A204.1 (cell line): ENCODE data around the gene ZC3HAV1.
"Not testable (repeated sequence)": the region's sequence is repeated elsewhere in the genome, so short reads cannot be mapped to it uniquely, and the experiment has no call there.

ENCODE experiments used
- FAIRE-seq: peaks from 2 replicates; lab custom pipeline; 2012; peaks lifted over from hg19 to GRCh38; lab: Jason Lieb, UNC

Gene ZC3HAV1

DNA sequence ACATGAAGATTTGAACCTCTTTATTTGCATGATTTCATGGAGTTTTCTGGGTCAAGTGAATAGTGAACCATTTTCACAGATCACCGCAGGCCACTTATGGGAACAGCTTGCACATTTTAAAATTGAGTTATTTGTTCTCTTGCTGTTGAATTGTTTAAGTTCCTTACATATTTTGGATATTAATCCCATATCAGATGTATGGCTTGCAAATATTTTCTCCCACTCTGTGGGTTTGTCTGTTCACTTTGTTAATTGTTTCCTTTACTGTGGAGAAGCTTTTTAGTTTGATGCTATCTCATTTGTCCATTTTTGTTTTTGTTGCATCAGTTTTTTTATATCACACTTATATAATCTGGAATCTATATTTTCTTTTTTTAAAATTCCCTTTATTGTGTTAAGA is 59.6 kb downstream of the ZC3HAV1 start:
- no peak for FAIRE-seq

DNA sequence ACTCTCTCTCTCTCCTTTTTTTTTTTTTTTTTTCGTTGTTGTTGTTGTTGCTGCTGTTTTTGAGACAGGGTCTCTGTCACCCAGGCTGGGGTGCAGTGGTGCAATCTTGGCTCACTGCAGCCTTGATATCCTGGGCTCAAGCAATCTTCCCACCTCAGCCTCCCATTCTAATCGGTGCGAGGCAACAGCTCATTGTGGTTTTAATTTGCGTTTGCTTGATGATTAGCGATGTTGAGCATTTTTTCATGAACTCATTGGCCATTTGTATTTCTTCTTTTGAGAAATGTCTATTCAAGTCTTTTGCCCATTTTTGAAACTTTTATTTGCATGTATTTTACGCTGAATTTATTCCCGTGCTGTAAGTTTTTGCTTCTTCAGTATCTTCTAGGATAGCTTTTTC is 60.4 kb downstream of the ZC3HAV1 start:
- FAIRE-seq = no peak

DNA sequence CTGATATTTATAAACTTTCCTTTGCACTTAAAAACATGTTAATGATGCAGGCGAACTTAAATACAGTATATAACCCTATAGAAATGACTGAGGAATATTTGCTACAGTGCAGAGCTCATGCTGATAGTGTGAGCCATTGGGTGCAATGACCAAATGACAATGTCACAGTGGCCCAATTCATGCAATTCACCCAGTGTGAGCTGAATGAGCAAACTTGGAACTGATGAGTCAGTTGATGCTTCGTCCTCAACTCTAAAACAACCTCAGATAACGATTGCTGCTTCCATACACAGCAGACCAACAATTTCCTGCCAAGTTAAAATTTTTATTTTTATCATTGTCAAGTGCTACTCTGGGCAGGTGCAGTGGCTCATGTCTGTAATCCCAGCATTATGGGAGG is 61.5 kb downstream of the ZC3HAV1 start:
- no peak for FAIRE-seq

DNA sequence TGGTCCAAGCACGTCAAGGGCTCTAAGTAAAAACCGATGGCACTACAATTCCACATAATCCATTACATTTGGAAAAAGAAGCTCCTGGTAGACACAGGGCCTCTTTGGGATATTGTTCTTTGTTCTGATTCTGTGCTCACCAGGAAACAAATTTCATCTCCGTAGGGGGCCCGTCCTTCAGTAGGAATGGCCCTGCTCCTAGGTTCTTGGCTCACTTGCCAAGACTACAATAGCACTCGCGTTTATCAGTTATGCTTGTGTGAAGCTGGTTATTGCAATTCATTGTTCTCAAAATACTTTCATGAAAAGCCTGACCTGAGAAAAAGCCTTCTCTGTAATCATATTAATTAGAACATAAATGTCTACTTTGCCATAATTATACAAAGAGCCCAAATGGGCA is 63.4 kb downstream of the ZC3HAV1 start:
- FAIRE-seq = no peak

DNA sequence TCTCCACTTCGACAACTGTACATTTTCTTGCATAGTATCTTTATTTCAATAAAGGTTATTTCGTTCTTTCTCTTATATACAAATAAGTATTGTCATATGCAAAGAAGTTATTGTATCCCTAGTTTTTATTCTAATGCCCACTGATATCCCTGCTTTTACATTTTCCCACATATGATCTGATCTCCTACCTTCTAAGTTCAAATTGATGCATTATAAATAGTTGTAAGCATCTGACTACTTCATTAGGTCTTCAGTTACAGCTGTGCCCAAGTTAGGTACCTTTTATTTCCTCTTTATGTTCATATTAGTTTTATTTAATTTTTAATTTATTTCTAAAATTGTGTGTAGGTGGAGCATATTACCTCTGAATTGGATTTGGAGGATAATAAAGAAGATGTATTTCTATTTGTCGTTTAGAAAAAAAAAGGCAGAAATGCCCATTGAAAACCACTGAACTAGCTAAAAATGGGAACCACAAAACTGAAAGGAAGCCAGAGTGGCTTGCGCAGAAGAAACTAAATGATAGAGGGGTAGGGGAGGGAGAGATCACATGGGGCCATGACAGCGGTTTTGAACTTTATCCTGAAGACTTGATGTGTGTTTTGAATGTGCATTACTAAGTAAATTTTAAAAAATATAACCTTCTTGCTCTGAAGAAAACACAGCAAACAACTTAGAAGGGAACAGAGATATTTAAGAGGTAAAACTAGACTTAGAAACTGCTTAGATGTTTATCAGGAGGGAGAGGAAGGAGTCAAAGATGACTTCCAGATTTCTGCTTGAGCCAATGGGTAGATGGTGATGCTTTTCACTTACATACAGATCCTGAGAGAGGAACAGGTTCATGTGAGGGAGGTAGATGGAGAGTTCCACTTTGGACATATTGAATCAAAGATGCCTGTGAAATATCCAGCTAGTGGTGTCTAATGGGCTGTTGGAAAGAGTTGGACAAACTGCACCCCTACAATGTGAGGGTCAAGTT is 64.4 kb downstream of the ZC3HAV1 start:
- no peak for FAIRE-seq

DNA sequence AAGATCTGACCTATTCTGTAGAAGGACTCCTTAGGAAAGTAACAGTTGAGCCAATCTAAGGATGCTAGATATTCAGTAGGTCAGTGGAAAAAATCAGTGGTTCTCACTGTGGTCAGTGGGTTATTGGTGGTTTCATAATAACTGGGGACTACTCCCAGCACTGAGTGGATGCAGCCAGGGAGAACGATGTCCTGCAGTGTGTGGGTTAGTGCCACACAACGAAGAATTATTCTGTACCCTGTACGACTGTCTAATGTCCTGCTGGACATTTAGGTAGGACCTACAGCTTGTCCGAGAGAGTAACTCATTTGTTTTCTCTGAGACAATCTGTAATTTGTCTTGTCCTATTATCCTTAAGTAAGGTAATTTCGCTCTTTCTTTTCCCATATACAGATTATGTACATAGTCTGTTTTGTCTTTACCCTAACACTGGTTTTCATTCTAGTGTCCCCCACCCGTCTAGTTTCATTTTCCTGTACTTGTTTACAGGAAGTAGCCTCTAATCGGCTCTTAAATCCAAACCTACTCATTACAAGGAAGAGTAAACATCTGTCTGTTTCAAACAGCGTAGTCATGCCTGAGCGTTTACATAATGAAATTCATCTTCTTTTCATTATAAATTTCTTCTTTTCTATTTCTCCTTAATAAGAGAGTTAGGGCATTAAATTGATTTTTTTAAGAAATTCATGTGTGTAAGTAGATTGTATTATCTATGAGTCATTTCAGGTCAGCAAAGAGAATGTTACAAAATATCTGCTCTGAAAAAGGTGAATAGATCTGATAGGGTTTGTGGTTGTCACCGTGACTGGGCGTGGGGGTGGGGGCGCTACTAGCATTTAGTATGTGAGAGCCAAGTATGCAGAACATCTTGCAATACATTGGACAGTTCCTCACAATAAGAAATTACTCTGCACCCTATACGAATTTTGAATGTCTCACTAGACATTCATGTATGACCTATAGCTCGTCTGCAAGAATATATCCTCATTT is 65.4 kb downstream of the ZC3HAV1 start:
- FAIRE-seq = no peak

DNA sequence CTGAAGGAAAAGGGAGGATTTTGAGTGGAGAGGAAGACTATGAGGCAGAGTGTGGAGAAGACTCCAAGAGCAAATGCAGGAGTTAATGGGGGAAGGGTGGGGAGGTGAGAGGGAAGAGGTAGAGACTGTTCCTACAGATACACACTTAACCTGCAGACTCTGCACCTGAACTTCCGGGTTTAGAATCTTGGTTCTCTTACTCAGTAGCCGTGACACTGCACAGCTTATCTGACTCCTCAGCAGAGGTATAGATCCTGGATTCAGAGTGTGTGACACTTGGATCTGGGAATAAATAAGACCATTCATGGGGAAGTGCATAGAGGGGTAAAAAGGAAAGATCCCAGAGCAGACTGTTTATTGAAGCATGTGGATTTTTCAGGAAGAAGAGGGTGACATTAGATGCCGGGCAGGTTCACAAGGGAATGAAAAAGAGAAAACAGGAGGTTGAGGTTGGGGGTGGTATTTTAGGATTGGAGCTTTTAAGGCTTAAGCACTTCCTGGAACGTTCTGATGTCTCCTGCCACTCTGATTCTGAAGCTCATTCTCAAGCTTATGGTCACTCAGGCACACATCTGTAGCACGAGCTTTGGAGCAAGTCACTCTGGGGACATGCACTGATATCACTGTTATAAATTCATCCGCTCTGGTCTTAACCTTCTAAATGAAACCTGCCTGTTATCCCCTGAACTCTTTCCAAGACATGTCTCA is 68.0 kb downstream of the ZC3HAV1 start:
- FAIRE-seq = no peak

DNA sequence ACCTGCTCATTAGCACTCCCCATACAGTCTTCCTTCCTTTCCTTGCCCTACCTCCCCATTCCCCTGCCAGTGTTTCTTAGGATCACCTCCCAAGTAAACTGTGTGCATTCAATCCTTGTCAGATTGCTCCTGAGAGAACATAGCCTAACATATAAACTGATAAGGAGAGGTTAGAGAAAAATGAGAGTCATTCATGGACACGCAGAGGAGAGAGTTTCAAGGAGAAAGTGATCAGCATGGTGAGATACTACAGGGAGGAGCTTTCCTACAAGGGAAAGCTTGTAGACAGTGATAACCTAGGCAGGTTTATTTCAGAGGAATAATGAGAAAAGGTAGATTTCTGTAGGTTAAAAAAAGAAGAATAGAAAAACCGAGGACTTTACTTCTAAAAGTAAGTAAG is 70.8 kb downstream of the ZC3HAV1 start:
- FAIRE-seq = no peak

DNA sequence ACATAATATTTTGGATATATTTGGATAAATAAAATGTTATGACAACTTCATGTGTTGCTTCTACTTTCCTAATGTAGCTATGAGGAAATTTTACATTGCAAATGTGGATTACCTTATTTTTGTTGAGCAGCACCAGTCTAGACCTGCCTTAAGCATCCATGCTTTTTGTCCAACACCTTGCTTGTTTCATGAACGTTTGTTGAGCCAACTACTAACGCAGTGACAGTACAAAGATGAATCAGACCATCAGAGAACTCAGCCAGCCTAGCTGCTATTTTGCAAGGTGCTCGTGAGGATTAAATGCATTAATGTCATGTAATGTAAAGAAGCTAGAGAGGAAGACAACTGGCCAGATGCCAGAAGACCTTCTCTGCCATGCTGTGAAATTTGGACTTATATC is 72.6 kb downstream of the ZC3HAV1 start:
- FAIRE-seq = no peak

DNA sequence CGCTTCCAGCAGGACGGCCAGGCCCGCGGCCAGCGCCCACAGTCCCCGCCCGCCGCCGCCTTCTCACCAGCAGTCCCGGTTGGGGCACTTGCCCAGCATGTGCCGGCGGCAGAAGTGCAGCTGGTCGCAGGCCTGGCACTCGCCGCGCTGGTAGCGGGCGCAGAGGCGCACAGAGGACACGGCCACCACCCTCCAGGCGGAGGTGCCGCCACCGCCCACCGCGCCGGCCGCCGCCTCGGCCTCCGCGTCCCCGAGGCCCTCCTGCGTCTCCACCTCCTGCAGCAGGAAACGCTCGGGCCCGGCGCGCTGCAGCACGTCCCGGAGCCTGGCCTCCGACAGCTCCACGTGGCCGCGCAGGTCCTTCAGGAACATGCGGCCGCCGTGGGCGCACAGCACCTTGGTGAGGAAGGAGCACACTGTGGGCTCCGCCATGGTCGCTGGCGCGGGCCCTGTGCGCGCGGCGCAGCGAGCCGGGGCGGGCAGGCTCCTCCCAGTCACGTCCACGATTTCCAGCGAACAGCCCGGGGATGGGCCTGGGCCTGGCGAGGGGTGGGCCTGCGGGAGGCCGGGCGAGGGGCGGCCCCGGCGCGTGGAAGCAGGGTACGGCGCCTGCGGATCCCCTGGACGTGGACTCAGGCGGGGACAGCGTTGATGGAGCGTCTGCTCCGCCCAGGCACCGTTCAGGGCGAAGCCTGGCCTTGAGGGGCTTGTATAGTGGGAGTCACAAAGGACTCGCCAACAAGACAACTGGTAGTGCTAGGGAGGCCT is 73.8 kb downstream of the ZC3HAV1 start, which contains the start of gene ZC3HAV1L:
ZC3HAV1L (minus strand) TSS at position 457 of the 768 bp plus-strand sequence; CDS start at position 432, 25 bp downstream.
- no peak for FAIRE-seq

DNA sequence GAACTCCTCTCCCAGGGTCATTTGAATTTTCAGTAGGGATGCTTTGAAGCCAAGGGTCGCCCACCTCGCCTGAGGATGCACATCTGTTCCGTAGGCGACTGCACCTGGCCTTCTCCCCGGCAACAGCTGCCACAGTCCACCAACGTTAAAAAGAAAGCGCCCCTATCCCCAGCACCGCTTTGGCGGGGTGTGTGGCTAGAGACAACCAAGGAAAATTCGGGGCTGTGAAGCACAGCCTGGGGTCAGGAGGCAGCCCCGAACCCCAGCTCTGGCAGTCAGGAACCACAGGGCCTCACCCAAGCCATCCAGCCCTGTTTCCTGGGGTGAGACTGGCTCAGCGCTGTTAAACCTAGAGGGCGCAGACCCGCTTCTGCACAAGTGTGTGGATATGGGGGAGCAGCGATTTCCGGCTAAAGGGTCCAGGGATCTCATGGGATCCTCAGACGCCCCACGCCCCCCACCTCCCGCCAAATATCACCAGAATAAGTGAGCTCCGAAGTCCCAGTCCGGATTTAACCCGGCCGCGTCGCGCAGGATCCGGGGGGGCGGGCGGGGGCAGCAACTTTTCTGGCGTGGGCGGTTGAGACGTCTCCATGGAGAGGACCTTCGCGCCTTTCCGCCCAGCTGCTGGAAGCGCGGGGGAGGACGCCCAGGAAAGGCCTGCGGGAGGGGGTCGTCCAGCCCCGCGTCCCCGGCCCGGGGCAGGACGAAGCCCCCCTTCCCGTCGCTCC is 74.5 kb downstream of the ZC3HAV1 start:
- no peak for FAIRE-seq

DNA sequence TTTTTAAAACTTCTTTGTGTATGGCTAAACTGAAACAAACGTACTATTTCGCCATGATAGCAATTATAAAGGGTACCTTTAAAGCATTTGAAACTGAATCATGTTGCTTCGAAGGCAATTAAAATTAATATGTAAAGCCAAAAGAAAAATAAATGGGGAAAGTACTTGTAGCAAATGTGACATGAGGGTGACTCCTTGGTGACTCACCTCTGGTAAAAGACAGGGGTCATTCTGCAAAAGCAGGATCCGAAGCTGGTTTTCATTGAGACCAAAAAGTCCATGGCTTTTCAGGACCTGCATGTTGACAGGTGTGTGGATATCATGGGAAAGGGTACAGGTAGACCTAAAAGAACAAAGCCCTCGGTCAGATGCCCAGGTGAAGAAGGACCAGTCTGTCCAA is 75.2 kb downstream of the ZC3HAV1 start:
- no peak for FAIRE-seq

DNA sequence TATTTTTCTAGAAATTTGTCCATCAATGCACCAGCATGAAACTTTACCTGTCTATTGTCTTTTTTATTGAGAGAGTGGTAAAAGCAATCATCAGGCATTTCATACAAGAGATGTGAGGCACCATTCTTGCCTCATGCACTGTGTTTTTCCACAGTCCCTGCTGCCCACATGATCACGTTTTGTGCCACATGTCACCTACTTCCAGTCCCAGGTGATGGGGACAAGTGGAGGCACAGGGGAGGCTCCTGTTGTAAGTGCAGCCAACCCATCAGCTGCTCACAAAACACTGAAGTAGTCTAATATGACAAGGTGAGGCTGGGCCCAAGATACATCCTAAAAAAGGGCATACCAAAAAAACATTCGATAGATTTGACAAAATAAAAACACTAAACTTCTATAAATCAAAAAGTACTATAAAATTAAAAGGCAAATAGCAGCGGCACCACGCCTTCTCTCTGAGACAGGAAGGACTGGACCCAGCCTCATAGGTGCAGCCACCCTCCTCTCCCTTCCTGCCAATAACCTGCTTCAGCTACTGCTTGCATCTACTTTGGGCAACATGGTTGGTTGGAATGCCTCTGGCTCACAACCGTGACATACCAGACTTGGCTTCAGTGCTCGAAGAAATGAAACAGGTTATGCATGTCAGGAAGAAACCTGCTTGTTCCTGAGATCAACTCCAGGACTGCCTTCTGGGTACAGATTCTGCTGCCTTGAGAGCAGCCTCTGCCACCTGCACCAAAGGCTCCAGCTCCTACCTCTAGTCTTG is 76.0 kb downstream of the ZC3HAV1 start:
- FAIRE-seq = no peak

DNA sequence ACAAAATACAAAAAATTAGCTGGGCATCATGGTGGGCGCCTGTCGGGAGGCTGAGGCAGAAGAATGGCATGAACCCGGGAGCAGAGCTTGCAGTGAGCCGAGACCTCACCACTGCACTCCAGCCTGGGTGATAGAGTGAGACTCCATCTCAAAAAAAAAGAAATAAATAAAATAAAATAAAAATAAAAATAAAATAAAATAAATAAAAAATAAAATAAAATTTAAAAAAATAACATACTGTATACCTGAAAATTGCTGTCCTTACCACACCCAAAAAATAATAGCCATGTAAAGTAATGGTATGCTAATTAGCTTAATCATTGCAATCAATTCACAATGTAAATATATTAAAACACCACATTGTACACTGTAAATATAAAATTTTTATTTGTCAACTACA is 77.0 kb downstream of the ZC3HAV1 start:
- no peak for FAIRE-seq

DNA sequence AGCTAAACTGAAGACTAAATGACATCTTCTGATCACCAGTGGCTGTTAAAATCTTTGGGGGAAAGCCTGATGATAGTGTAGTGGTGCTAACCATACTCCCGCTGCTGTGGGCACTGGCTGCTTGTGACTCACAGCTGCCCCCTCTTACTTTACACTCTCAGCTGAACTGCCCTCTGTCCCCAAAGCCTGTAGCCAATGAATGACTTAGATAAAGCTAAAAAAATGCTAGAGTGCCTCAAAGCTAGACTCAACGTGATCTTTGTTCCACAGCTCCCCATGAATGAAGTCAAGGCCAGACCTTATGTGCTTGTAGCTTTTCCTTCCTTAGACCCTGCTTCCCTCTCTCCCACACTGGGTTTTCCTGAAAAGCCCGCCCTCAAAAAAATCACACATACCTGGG is 80.2 kb downstream of the ZC3HAV1 start:
- no peak for FAIRE-seq

DNA sequence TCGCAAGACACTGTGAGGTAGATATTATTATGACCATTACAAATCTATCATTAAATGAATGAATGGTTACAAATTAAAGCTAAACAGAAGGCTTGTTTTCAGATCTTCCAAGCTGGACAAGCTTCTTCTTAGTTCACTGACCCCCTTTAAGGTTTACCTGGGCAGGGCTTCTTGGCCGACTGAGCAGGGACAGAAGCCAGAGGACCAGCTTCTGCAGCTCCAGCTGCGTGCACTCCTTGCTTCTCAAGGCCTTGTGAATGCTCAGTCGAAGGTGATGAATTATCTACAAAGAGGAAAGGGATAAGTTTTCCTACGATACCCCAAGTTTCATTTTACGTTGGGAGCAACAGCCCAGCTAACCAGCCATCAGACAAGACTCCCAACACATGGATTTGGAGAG is 83.0 kb downstream of the ZC3HAV1 start:
- no peak for FAIRE-seq

DNA sequence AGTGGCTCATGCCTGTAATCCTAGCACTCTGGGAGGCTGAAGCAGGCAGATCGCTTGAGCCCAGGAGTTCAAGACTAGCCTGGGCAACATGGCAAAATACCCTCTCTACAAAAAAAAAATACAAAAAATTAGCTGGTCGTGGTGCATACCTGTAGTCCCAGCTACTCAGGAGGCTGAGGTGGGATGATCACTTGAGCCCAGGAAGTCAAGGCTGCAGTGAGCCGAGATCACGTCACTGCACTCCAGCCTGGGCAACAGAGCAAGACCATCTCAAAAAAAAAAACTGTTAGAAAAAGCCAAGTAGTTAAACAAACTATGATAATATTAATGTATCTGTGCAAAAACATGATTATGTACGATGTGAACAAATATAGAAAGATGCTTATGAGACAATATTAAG is 83.7 kb downstream of the ZC3HAV1 start:
- not testable (repeated sequence) for FAIRE-seq

DNA sequence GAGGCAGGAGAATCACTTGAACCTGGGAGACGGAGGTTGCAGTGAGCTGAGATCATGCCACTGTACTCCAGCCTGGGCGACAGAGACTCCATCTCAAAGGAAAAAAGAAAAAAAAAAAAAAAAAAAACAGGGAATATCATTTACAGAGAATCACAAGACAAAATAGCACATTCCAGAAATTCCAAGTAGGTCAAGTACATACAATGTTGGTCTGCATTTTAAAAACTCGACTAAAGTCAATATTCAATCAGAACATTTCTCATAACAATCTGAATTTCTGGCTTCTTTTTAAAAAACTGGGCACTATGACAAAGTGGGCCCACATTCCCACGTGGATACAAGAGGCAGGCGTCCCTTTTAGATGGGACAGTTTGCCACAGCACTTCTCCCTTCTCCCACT is 86.4 kb downstream of the ZC3HAV1 start:
- no peak for FAIRE-seq

DNA sequence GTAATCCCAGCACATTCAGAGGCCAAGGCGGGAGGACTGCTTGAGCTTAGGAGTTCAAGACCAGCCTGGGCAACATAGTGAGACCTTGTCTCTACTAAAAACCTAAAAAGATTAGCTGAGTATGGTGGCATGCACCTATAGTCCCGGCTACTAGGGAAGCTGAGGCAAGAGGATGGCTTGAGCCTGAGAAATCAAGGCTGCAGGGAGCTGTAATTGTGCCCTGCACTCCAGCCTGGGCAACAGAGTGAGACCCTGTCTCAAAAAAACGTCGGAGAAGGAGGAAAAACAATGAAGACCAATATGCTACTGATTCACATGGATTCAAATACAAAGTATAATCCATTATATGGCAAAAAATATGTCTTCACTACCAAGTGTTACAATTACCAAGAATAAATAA is 87.2 kb downstream of the ZC3HAV1 start:
- FAIRE-seq = no peak

DNA sequence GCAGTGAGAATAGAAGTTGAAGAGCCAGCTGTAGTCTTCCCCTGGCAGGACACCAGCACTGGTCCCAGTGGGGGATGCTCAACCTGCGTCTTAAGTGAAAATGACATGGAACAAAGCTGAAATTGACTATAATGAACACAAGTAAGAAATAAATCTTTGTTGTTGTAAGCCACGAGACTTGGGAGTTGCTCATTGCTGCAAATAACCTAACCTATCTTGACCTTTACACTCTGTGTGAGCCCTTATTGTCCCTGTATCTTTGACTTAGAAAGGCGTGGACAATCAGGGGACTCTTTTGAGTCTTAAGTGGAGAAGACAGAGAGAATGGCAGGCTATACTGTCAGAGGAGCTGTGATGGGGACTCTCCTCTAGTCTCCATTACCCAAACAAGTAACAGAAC is 90.6 kb downstream of the ZC3HAV1 start:
- no peak for FAIRE-seq
